K562 (cell line): ENCODE measurements around the gene CD82.

Experiments
- XRCC5 ChIP-seq: fragments of 200-400 bp; formaldehyde crosslinking; IDR thresholded peaks from 2 replicates; pipeline ENCODE4 v1.6.1; 2017; ENCODE audit warnings: low read depth, mild to moderate bottlenecking, low read length
- ZNF41 ChIP-seq: fragments of 250-450 bp; sonication (Bioruptor Pico); conservative IDR thresholded peaks from 2 replicates; pipeline ENCODE4 v1.4.0; 2020; ENCODE audit warnings: mild to moderate bottlenecking
- TF ChIP-seq, protein P1 (sequence below): sonication (generic); formaldehyde crosslinking; IDR thresholded peaks from 2 replicates; pipeline ENCODE4 v1.9.0; 2022; ENCODE audit warnings: mild to moderate bottlenecking, missing genetic modification reagents

DNA sequence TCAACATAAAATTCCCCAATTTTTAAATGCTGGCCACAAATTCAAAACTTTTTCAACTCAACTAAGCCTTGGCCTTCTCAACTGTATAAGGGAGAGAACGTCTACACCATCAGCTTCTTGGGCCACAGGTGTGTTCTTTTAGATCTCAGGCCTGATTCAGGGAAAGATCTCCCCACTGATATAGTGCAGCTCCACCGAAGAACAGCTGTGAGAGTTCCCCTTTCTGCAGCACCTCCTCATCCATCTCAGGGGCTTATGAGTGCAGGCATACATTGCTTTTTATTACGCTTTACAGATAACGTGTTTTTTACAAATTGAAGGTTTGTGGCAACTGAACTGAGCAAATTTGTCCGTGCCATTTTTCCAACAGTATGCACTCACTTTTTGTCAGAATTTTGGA is 8.0 kb upstream of the CD82 start:
- TF ChIP-seq, protein P1, sequence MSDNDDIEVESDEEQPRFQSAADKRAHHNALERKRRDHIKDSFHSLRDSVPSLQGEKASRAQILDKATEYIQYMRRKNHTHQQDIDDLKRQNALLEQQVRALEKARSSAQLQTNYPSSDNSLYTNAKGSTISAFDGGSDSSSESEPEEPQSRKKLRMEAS (CRISPR knock-in tag), result no peak
- TF ChIP-seq ZNF41 (CRISPR knock-in tag), result no peak
- TF ChIP-seq XRCC5, result no peak
